Left ventricle myocardium inferior (tissue), 1 donor: ENCODE results near the gene DGUOK. TPM values are rescaled to one million over a fixed set of nuclear protein-coding genes. Genes with fewer than 3 reads are reported as not detected.
"Not testable (repeated sequence)": the region's sequence is repeated elsewhere in the genome, so short reads cannot be mapped to it uniquely, and the experiment has no call there.

Experiments
- DNase-seq: peaks from one replicate; pipeline ENCODE4 v3.0.0-alpha.2; 2020
- H3K27ac ChIP-seq: fragments of 200-600 bp; replicated peaks from 2 replicates; pipeline ENCODE4 v1.8.0; 2021
- H3K27me3 ChIP-seq: fragments of 200-600 bp; 2 replicates; pipeline ENCODE4 v1.8.0; 2021; ENCODE audit warnings: low read depth
- H3K36me3 ChIP-seq: fragments of 200-600 bp; 2 replicates; pipeline ENCODE4 v1.8.0; 2021
- H3K4me1 ChIP-seq: fragments of 200-600 bp; 2 replicates; pipeline ENCODE4 v1.8.0; 2021
- H3K4me3 ChIP-seq: fragments of 200-600 bp; 2 replicates; pipeline ENCODE4 v1.8.0; 2021; ENCODE audit warnings: mild to moderate bottlenecking, moderate library complexity
- H3K9me3 ChIP-seq: fragments of 200-600 bp; replicated peaks from 2 replicates; pipeline ENCODE4 v1.8.0; 2021
- intact Hi-C: fragments of 100-400 bp; cut with micrococcal nuclease; formaldehyde crosslinking; loops from one replicate; pipeline ENCODE4 v1.11.0; 2022
- total RNA-seq: library from RNA; stranded (reverse); fragmentation: NEBNext Ultra II Directional; extraction: Animal tissue kit (Norgen Biotek cat#: 25700); gene quantifications from one replicate; pipeline ENCODE4 v1.2.1, GENCODE V29; 2021
- TF ChIP-seq, protein P1 (sequence below): fragments of 200-600 bp; IDR thresholded peaks from 2 replicates; pipeline ENCODE4 v1.8.0; 2021; ENCODE audit warnings: antibody characterized with exemption, mild to moderate bottlenecking, borderline replicate concordance
- donor health status: DM: no; HTN: yes; CAD: no; lungs with severe emphysema.

Gene DGUOK
- total RNA-seq, 1 donor from 2014 or later, result 21.9 TPM

DNA sequence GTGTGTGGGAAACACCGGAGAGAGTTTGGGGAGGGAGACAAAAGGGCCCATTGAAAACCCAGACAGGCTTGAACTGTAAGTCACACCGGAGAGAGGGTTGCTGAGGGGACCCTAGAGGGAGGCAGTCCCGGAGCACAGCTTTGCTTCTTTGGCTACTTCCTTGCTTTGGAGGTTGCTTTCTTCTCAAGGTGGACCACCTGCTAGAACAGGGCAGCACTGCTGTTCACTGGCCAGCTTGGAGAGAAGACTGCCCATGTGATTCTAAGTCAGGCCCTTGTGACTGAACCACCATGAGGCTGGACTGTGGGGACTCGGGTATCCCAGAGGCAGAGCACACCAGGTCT is 29.5 kb upstream of the DGUOK start:
- Histone ChIP-seq H3K4me1 (no peaks in the 10 kb centered on the region), H3K36me3 (no peaks in the 10 kb centered on the region), H3K9me3 (no peaks in the 10 kb centered on the region), H3K27me3 (peaks cover 5% of the 10 kb centered on the region), H3K27ac (no peak overlapping the region), H3K4me3 (no peak overlapping the region)
- TF ChIP-seq, protein P1, sequence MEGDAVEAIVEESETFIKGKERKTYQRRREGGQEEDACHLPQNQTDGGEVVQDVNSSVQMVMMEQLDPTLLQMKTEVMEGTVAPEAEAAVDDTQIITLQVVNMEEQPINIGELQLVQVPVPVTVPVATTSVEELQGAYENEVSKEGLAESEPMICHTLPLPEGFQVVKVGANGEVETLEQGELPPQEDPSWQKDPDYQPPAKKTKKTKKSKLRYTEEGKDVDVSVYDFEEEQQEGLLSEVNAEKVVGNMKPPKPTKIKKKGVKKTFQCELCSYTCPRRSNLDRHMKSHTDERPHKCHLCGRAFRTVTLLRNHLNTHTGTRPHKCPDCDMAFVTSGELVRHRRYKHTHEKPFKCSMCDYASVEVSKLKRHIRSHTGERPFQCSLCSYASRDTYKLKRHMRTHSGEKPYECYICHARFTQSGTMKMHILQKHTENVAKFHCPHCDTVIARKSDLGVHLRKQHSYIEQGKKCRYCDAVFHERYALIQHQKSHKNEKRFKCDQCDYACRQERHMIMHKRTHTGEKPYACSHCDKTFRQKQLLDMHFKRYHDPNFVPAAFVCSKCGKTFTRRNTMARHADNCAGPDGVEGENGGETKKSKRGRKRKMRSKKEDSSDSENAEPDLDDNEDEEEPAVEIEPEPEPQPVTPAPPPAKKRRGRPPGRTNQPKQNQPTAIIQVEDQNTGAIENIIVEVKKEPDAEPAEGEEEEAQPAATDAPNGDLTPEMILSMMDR, result no peak
- no peak for DNase-seq
- intact Hi-C loops, result no loop called here

DNA sequence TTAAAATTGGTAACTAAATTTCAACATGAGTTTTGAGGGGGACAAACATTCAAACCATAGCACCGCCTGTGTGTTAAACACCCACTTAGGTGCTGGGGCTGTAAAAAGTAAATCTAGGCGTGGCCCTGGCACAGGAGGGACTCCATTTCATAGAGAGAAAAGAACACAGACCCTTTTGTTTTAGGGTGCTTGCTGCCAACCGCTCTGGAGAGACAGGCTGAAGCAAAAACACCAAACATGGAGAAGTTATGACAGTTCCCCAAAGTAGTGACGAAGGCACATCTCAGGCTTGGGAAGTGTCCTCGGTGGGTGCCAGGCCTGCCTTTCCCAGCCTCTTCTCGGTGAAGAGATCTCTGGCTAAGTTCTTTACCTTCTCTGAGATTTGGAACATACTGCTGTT is 28.7 kb upstream of the DGUOK start:
- TF ChIP-seq, protein P1, result no peak
- Histone ChIP-seq H3K27ac (no peak overlapping the region), H3K4me1 (no peaks in the 10 kb centered on the region), H3K9me3 (no peaks in the 10 kb centered on the region), H3K4me3 (no peak overlapping the region), H3K36me3 (no peaks in the 10 kb centered on the region), H3K27me3 (peaks cover 11% of the 10 kb centered on the region)
- DNase-seq, result no peak
- intact Hi-C loops, result no loop called here

DNA sequence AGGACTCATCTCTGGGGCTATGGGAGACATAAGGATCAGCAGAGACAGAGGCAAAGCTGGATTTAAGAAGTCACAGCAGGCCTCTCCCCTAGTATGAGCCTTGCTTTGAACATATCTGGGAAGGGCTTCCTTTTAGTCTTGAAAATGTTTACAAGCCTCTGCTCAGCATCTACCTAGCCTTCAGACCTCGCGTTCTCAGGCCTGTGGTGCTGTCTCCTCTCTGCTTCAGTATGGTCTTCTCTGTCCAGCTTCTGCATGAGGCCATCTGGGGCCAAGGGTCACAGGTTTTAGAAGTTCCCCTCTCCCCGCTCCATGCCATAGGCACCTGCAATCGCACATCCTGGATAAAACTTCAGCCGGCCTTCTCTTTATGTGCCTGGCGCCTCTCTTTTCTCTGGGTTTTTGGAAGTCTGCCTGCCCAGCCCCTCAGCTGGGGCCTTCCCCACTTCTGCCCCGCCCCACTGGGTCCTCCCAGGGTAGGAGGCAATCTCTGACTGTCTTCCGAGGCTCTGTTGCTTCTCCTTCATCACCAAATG is 26.8 kb upstream of the DGUOK start:
- H3K4me1 ChIP-seq, result no peaks in the 10 kb centered on the region
- no peaks in the 10 kb centered on the region for H3K9me3 ChIP-seq
- no peaks in the 10 kb centered on the region for H3K36me3 ChIP-seq
- H3K27ac ChIP-seq, result no peak overlapping the region
- TF ChIP-seq, protein P1, result no peak
- H3K4me3 ChIP-seq, result no peak overlapping the region
- H3K27me3 ChIP-seq, result peaks cover 13% of the 10 kb centered on the region
- intact Hi-C loops, result no loop called here
- no peak for DNase-seq

DNA sequence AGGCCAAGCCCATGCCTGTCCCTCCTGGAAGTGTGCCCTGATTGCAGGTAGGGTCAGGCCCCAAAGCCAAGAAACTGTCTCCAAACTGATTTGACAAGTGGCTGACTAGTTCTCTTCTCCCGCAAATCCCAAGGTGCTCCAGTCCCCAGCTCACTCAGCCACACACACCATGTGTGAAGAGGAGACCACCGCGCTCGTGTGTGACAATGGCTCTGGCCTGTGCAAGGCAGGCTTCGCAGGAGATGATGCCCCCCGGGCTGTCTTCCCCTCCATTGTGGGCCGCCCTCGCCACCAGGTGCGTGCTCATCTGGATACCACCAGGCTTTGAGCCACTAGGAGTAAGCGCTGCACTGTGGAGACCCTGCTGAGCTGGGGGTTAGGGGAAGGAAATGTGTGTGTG is 25.5 kb upstream of the DGUOK start:
- H3K36me3 ChIP-seq, result no peaks in the 10 kb centered on the region
- H3K27me3 ChIP-seq, result peaks cover 13% of the 10 kb centered on the region
- intact Hi-C loops, result no loop called here
- H3K4me1 ChIP-seq, result no peaks in the 10 kb centered on the region
- H3K9me3 ChIP-seq, result no peaks in the 10 kb centered on the region
- TF ChIP-seq, protein P1, result no peak
- no peak overlapping the region for H3K27ac ChIP-seq
- no peak overlapping the region for H3K4me3 ChIP-seq
- no peak for DNase-seq

DNA sequence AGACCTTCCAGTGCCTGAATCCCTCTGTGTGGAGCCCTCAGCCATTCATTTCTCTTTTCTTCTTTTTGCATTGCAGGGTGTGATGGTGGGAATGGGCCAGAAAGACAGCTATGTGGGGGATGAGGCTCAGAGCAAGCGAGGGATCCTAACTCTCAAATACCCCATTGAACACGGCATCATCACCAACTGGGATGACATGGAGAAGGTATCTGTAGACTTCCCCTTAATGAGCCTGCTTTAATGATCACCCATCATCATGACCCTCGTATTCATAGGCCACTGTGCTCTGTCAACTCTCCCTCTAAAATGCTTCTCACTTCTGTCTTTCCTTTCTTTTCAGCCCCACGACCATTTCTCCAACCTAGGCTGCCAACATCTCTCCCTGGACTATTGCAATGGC is 24.4 kb upstream of the DGUOK start:
- DNase-seq, result no peak
- H3K36me3 ChIP-seq, result no peaks in the 10 kb centered on the region
- intact Hi-C loops, result no loop called here
- peaks cover 13% of the 10 kb centered on the region for H3K27me3 ChIP-seq
- no peaks in the 10 kb centered on the region for H3K9me3 ChIP-seq
- no peak overlapping the region for H3K27ac ChIP-seq
- no peak overlapping the region for H3K4me3 ChIP-seq
- H3K4me1 ChIP-seq, result no peaks in the 10 kb centered on the region
- TF ChIP-seq, protein P1, result no peak

DNA sequence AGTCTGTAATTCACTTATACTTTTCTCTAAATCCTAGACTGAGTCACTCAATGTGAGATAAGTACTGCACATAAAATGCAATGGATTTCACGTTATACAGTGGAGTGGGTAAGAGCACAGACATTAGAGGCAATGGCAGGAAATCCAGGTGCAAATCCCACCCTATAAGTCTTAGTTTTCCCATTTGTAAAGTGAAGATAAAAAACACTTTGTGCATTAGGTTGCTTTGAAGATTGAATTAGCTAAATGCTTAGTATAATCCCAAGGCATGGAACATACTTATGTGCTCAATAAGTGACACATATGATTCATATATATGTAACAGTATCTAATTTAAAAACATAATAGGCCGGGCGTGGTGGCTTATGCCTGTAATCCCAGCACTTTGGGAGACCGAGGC is 23.4 kb upstream of the DGUOK start:
- TF ChIP-seq, protein P1, result no peak
- no peak overlapping the region for H3K4me3 ChIP-seq
- DNase-seq, result no peak
- no peaks in the 10 kb centered on the region for H3K4me1 ChIP-seq
- H3K27ac ChIP-seq, result no peak overlapping the region
- H3K36me3 ChIP-seq, result no peaks in the 10 kb centered on the region
- intact Hi-C loops, result no loop called here
- H3K9me3 ChIP-seq, result no peaks in the 10 kb centered on the region
- peaks cover 13% of the 10 kb centered on the region for H3K27me3 ChIP-seq

DNA sequence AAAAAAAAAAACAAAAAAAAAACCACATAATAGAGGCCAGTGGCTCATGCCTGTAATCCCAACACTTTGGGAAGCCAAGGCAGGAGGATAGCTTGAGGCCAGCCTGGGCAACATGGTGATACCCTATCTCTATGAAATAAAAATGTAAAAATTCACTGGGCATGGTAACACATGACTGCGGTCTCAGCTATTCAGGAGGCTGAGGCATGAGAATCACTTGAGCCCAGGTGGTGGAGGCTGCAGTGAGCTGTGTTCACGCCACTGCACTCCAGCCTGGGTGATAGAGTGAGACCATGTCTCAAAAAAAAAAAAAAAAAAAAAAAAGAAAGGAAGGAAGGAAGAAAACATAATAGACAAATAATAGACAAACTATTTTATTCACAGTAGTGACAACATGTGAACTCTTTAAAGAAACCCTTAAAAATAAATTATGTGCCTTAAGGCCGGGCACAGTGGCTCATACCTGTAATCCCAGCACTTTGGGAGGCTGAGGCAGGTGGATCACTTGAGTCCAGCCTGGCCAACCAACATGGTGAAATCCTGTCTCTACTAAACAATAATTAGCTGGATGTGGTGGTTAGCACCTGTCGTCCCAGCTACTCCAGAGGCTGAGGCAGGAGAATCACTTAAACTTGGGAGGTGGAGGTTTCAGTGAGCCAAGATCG is 22.6 kb upstream of the DGUOK start:
- DNase-seq, intact Hi-C loops, H3K4me1 ChIP-seq, H3K9me3 ChIP-seq, H3K4me3 ChIP-seq, H3K36me3 ChIP-seq, H3K27ac ChIP-seq: not testable (repeated sequence)
- H3K27me3 ChIP-seq, result peaks cover 13% of the 10 kb centered on the region
